GM13977 (cell line): ENCODE measurements around the gene CTAG1B.
"Not testable (repeated sequence)": the region's sequence is repeated elsewhere in the genome, so short reads cannot be mapped to it uniquely, and the experiment has no call there.

Experiments used
- DNase-seq: peaks from one replicate; pipeline ENCODE4 v3.0.0; 2012; ENCODE audit warnings: low spot score
- CTCF ChIP-seq: IDR thresholded peaks from 2 replicates; pipeline ENCODE4 v1.5.1; 2012; ENCODE audit warnings: mild to moderate bottlenecking, control low read depth; ENCODE audit not compliant: insufficient read depth; ENCODE audit errors: extremely low read depth, missing control alignments
- in situ Hi-C: fragments of 300-500 bp; cut with MboI; formaldehyde crosslinking; loops from one replicate; pipeline ENCODE4 v1.12.0; 2022; ENCODE audit warnings: low sequenced_read_pairs, low pct_unique_long_range_greater_than_20kb, mixed read lengths, inconsistent platforms; ENCODE audit not compliant: unreplicated experiment

The CTAG1B gene

GRCh38 chrX:154652311-154653047 lies 33.4 kb upstream of the CTAG1B start:
- no peak for TF ChIP-seq CTCF
- in situ Hi-C loops, result no loop called here
- peak; percentile 21 for DNase-seq

GRCh38 chrX:154650221-154650510 lies 31.1 kb upstream of the CTAG1B start:
- TF ChIP-seq CTCF, result no peak
- in situ Hi-C loops, result no loop called here
- DNase-seq, result no peak

- DNase-seq, result peak; percentile 12
- in situ Hi-C loops, result no loop called here
- no peak for TF ChIP-seq CTCF
Observed at GRCh38 chrX:154649503-154650220, 30.6 kb upstream of the CTAG1B start.

GRCh38 chrX:154648931-154649330 lies 29.8 kb upstream of the CTAG1B start:
- in situ Hi-C loops, result no loop called here
- peak; percentile 18 for DNase-seq
- TF ChIP-seq CTCF, result no peak

GRCh38 chrX:154645745-154646378 lies 26.8 kb upstream of the CTAG1B start:
- in situ Hi-C loops, DNase-seq: not testable (repeated sequence)

- in situ Hi-C loops, DNase-seq: not testable (repeated sequence)
Observed at GRCh38 chrX:154643708-154644107, 24.6 kb upstream of the CTAG1B start.

GRCh38 chrX:154641740-154642139 lies 22.7 kb upstream of the CTAG1B start:
- in situ Hi-C loops, DNase-seq: not testable (repeated sequence)

GRCh38 chrX:154633661-154634060 lies 14.6 kb upstream of the CTAG1B start:
- DNase-seq, in situ Hi-C loops: not testable (repeated sequence)

- DNase-seq, in situ Hi-C loops: not testable (repeated sequence)
Observed at GRCh38 chrX:154630949-154631348, 11.9 kb upstream of the CTAG1B start.

GRCh38 chrX:154628960-154629359 lies 9.9 kb upstream of the CTAG1B start:
- in situ Hi-C loops, DNase-seq: not testable (repeated sequence)

GRCh38 chrX:154620767-154621414 lies 1.8 kb upstream of the CTAG1B start:
- DNase-seq, in situ Hi-C loops: not testable (repeated sequence)

GRCh38 chrX:154613586-154613985 lies 5.5 kb downstream of the CTAG1B start:
- in situ Hi-C loops, DNase-seq: not testable (repeated sequence)

- in situ Hi-C loops, DNase-seq: not testable (repeated sequence)
Observed at GRCh38 chrX:154611146-154611545, 7.9 kb downstream of the CTAG1B start.
